IMR-90 (cell line): ENCODE measurements around the gene RALGAPA1. TPM values are rescaled to one million over a fixed set of nuclear protein-coding genes. Genes with fewer than 3 reads are reported as not detected.

Experiments
- ATAC-seq: fragments of 200-7000 bp; cut with Tn5 transposase; 2 replicates; pipeline ENCODE4 v1.9.1; 2020; ENCODE audit warnings: low read depth, mild to moderate bottlenecking, moderate library complexity
- BruUV-seq: library from RNA; stranded (reverse); fragments of 400-500 nt; replicated peaks from 2 replicates; lab custom pipeline; 2021; lab: Mats Ljungman, UMichigan
- CTCF ChIA-PET: fragments of 300-600 bp; formaldehyde crosslinking; extraction: SDS; loops from one replicate; lab custom pipeline; 2021; ENCODE audit warnings: antibody characterized with exemption; lab: Yijun Ruan, JAX
- POLR2A ChIA-PET: fragments of 300-600 bp; sonication (Branson Sonifier 250); formaldehyde crosslinking; loops from one replicate; lab custom pipeline; 2022; ENCODE audit warnings: antibody characterized with exemption; ENCODE audit not compliant: unreplicated experiment; lab: Charles Lee
- DNase-seq: peaks from one replicate; pipeline ENCODE4 v3.0.0; 2013
- H2AFZ ChIP-seq: replicated peaks from 2 replicates; pipeline ENCODE3; 2013; ENCODE audit warnings: low read length, mild to moderate bottlenecking; ENCODE audit not compliant: poor library complexity
- H2AK5ac ChIP-seq: 2 replicates; pipeline ENCODE4 v1.6.1; 2013; ENCODE audit warnings: low read depth, low read length, inconsistent platforms
- H2AK9ac ChIP-seq: replicated peaks from 2 replicates; pipeline ENCODE3; 2013; ENCODE audit warnings: mild to moderate bottlenecking, low read depth, low read length, moderate library complexity; ENCODE audit not compliant: poor library complexity
- H2BK120ac ChIP-seq: 2 replicates; pipeline ENCODE4 v1.6.1; 2013; ENCODE audit warnings: low read depth, low read length, inconsistent platforms
- H2BK15ac ChIP-seq: 3 replicates; pipeline ENCODE4 v1.6.1; 2013; ENCODE audit warnings: low read depth, low read length, inconsistent platforms
- H2BK20ac ChIP-seq: 2 replicates; pipeline ENCODE4 v1.6.1; 2013; ENCODE audit warnings: low read depth, mild to moderate bottlenecking, inconsistent platforms, low read length, moderate library complexity
- H2BK5ac ChIP-seq: 2 replicates; pipeline ENCODE4 v1.6.1; 2013; ENCODE audit warnings: mild to moderate bottlenecking, low read depth, low read length, inconsistent platforms; ENCODE audit not compliant: poor library complexity, severe bottlenecking
- H3K14ac ChIP-seq: replicated peaks from 2 replicates; pipeline ENCODE4 v1.6.1; 2013; ENCODE audit warnings: low read depth, low read length, inconsistent platforms
- H3K18ac ChIP-seq: 2 replicates; pipeline ENCODE4 v1.6.1; 2013; ENCODE audit warnings: low read depth, low read length, control low read depth
- H3K23ac ChIP-seq: 2 replicates; pipeline ENCODE4 v1.6.1; 2013; ENCODE audit warnings: low read depth, low read length, inconsistent platforms
- H3K27ac ChIP-seq: 2 replicates; pipeline ENCODE4 v1.5.1; 2013; ENCODE audit warnings: mild to moderate bottlenecking, control low read depth, low read length; ENCODE audit not compliant: insufficient read depth
- H3K27me3 ChIP-seq: 2 replicates; pipeline ENCODE4 v1.6.1; 2013; ENCODE audit warnings: low read length; ENCODE audit not compliant: control insufficient read depth, insufficient read depth
- H3K36me3 ChIP-seq: 2 replicates; pipeline ENCODE4 v1.6.1; 2013; ENCODE audit warnings: low read length, mixed read lengths; ENCODE audit not compliant: control insufficient read depth, insufficient read depth
- H3K4ac ChIP-seq: 2 replicates; pipeline ENCODE4 v1.6.1; 2013; ENCODE audit warnings: low read depth, low read length, inconsistent platforms
- H3K4me1 ChIP-seq: 2 replicates; pipeline ENCODE4 v1.6.1; 2013; ENCODE audit warnings: low read length, mixed read lengths; ENCODE audit not compliant: control insufficient read depth, insufficient read depth
- H3K4me2 ChIP-seq: 2 replicates; pipeline ENCODE4 v1.6.1; 2013; ENCODE audit warnings: low read depth, mild to moderate bottlenecking, control low read depth, low read length, moderate library complexity
- H3K4me3 ChIP-seq: 2 replicates; pipeline ENCODE4 v1.5.1; 2013; ENCODE audit warnings: low read depth, mild to moderate bottlenecking, control low read depth, low read length, moderate library complexity; ENCODE audit not compliant: insufficient read depth
- H3K56ac ChIP-seq: 2 replicates; pipeline ENCODE4 v1.6.1; 2013; ENCODE audit warnings: low read length, inconsistent platforms; ENCODE audit not compliant: insufficient read depth; ENCODE audit errors: extremely low read depth
- H3K79me1 ChIP-seq, 2 experiments: 2 replicates each; pipeline ENCODE4 v1.6.1; 2013; ENCODE audit warnings: low read length in 2 of 2, inconsistent platforms in 1 of 2, low read depth in 1 of 2
- H3K9ac ChIP-seq: 2 replicates; pipeline ENCODE4 v1.6.1; 2013; ENCODE audit warnings: low read depth, low read length, control low read depth
- H3K9me1 ChIP-seq: 2 replicates; pipeline ENCODE4 v1.6.1; 2013; ENCODE audit warnings: low read length, inconsistent platforms; ENCODE audit not compliant: insufficient read depth
- H3K9me3 ChIP-seq: 2 replicates; pipeline ENCODE4 v1.6.1; 2013; ENCODE audit warnings: low read length; ENCODE audit not compliant: control insufficient read depth, insufficient read depth
- H4K20me1 ChIP-seq: 2 replicates; pipeline ENCODE4 v1.6.1; 2013; ENCODE audit warnings: low read length, inconsistent platforms; ENCODE audit not compliant: insufficient read depth
- H4K5ac ChIP-seq: 2 replicates; pipeline ENCODE4 v1.6.1; 2013; ENCODE audit warnings: mild to moderate bottlenecking, low read depth, low read length, control low read depth
- H4K8ac ChIP-seq, 2 experiments: 2 replicates each; pipeline ENCODE4 v1.6.1; 2013; ENCODE audit warnings: low read depth in 2 of 2, low read length in 2 of 2, control low read depth in 1 of 2, inconsistent platforms in 1 of 2
- H4K91ac ChIP-seq: 2 replicates; pipeline ENCODE4 v1.6.1; 2013; ENCODE audit warnings: low read depth, low read length, inconsistent platforms; ENCODE audit not compliant: insufficient read depth
- CEBPB ChIP-seq: IDR thresholded peaks from 2 replicates; pipeline ENCODE4 v1.6.1; 2012; ENCODE audit warnings: low read depth, low read length, improper control_type of control experiment
- CHD1 ChIP-seq: IDR thresholded peaks from 2 replicates; pipeline ENCODE4 v1.6.1; 2012; ENCODE audit warnings: low read depth, low read length, improper control_type of control experiment
- NFE2L2 ChIP-seq: fragments of 150-350 bp; IDR thresholded peaks from 2 replicates; pipeline ENCODE4 v1.6.1; 2016; ENCODE audit warnings: low read depth, mild to moderate bottlenecking, low read length
- WGBS, 2 experiments: methylation state at CpG; one replicate each; pipeline versions ENCODE4 v1.1.5 to v1.1.7; 2013; ENCODE audit warnings: missing lambda C conversion rate in 2 of 2; ENCODE audit not compliant: insufficient read length in 1 of 2; ENCODE audit errors: extremely low coverage in 2 of 2; 5-methylcytosine and 5-hydroxymethylcytosine counted together
- dilution Hi-C: fragments of 300-500 bp; cut with HindIII; formaldehyde crosslinking; loops from one replicate; pipeline ENCODE4 v1.14.3; 2018; ENCODE audit warnings: low sequenced_read_pairs; ENCODE audit not compliant: unreplicated experiment
- in situ Hi-C: fragments of 300-500 bp; cut with MboI; formaldehyde crosslinking; loops from 3 replicates; pipeline ENCODE4 v1.14.3; 2019; ENCODE audit warnings: low sequenced_read_pairs, inconsistent platforms, mixed read lengths
- intact Hi-C: fragments of 100-400 bp; cut with micrococcal nuclease; formaldehyde crosslinking; loops from 2 replicates; pipeline ENCODE4 v1.10.0; 2022
- polyA plus RNA-seq, 3 experiments: library from polyadenylated mRNA; depleted of rRNA; stranded (reverse); fragments of >200 nt; gene quantifications; 2 replicates each; pipeline ENCODE4 v1.2.3, GENCODE V29; 2012; ENCODE audit warnings: low replicate concordance in 1 of 3
- total RNA-seq: library from RNA; depleted of rRNA; stranded (reverse); fragments of >200 nt; gene quantifications from 2 replicates; pipeline ENCODE4 v1.2.3, GENCODE V29; 2012

RALGAPA1 gene
- total and polyA plus RNA-seq, 2 of the 4 experiments (the other 2 are of a cell fraction), result 5.1 to 25.6 TPM

DNA sequence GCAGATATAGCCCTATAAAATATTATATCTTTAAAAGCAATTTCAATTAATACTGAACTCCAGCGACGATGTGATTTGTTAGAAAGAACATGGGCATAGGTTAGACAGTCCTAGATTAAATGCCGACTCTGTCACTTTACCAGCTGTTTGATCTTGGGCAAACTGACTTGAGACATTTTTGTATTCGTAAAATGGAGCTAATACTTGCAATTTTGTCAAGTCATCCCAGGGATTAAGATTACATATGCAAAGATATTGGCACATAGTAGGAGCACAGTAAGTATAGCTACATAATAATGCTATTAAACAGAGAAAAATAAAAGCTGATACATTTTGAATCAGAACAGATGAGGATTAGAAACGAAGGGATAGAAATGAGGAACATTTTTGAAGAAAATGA lies 266.1 kb downstream of the RALGAPA1 start:
- H4K8ac ChIP-seq, result no peak overlapping the region
- ChIA-PET CTCF (interaction anchor here (1.0 kb wide), 1 partner anchor 10 kb away, joined by 3 read pairs; no protein-coding TSS in a partner anchor), POLR2A (interaction anchor here (0.6 kb wide), 1 partner anchor 1900 kb away, joined by 4 read pairs; no protein-coding TSS in a partner anchor)
- H2BK120ac ChIP-seq, result no peak overlapping the region
- H3K9me3 ChIP-seq, result no peaks in the 10 kb centered on the region
- H2BK5ac ChIP-seq, result no peak overlapping the region
- no peaks in the 10 kb centered on the region for H3K27me3 ChIP-seq
- DNase-seq, result no peak
- H3K23ac ChIP-seq, result no peak overlapping the region
- TF ChIP-seq NFE2L2, result peak; percentile 54; the same call in 1 of the 2 replicates
- no peak for TF ChIP-seq CHD1
- no peak for TF ChIP-seq CEBPB
- H3K18ac ChIP-seq, result no peak overlapping the region
- no peak overlapping the region for H4K91ac ChIP-seq
- H4K5ac ChIP-seq, result no peak overlapping the region
- H3K56ac ChIP-seq, result no peak overlapping the region
- no peak overlapping the region for H2BK20ac ChIP-seq
- no peak overlapping the region for H2AK9ac ChIP-seq
- H2AFZ ChIP-seq, result no peak overlapping the region
- H3K27ac ChIP-seq, result no peak overlapping the region
- BruUV-seq, result no TSS peak
- no peak for ATAC-seq
- no peaks in the 10 kb centered on the region for H3K4me1 ChIP-seq
- H3K9ac ChIP-seq, result no peak overlapping the region
- H3K79me1 ChIP-seq, result no peaks in the 10 kb centered on the region
- no peak overlapping the region for H3K4ac ChIP-seq
- dilution Hi-C loops (no loop called here), in situ Hi-C loops (no loop called here), intact Hi-C loops (no loop called here)
- H3K4me2 ChIP-seq, result no peak overlapping the region
- H2AK5ac ChIP-seq, result no peak overlapping the region
- H3K9me1 ChIP-seq, result no peaks in the 10 kb centered on the region
- H4K20me1 ChIP-seq, result no peaks in the 10 kb centered on the region
- H2BK15ac ChIP-seq, result no peak overlapping the region
- no peak overlapping the region for H3K4me3 ChIP-seq
- WGBS, 2 experiments, result 83% methylated on average over 3 of the region's 5 CpGs; no CpG with 5 or more reads in 1 of the 2 experiments
- no peak overlapping the region for H3K14ac ChIP-seq
- H3K36me3 ChIP-seq, result no peaks in the 10 kb centered on the region
